ENCODE results near the gene FLNA. TPM values are rescaled to one million over a fixed set of nuclear protein-coding genes. Genes with fewer than 3 reads are reported as not detected.
"Not testable (repeated sequence)": the region's sequence is repeated elsewhere in the genome, so short reads cannot be mapped to it uniquely, and the experiment has no call there.

The FLNA gene
- total RNA-seq, 1 donor from 2014 or later: 76.6 TPM

DNA sequence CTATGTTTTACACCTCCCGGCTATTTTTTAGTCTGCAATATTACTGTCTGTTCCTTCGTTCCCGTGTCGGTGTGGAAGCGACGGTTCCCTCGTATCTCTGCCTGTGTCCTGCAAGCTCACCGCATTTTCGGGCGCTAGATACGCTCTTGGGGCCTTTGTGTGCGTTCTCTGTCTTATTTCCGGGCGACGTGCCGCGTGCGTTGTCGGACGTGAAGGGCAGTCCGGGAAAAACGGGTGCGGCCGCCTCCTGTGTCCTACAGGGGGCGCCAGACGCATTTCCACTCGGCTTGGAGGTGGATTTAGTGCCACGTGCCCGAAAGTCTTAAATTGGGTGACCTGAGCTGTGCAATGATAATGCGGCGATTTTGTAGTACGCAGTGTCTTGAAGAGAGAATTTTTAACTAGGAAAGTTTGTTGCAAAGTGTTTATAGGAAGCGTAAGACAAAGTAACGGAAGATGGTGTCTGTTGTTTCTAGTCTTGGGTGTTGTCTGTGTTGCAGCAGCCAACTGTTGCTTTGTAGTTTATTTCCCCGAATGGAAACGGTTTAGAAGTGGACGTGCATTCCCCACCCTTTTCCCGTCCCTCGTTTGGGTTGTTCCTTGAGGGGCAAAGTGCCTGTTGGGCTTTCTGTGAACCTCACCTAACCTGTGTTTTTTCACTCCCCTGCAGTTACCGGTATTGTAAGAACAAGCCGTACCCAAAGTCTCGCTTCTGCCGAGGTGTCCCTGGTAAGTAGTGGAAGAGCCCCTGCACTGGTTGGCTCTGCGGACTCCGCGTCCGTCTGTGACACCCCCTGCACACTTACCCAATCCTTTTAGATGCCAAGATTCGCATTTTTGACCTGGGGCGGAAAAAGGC is 24.5 kb upstream of the FLNA start:
- ATAC-seq: peak; percentile 65

DNA sequence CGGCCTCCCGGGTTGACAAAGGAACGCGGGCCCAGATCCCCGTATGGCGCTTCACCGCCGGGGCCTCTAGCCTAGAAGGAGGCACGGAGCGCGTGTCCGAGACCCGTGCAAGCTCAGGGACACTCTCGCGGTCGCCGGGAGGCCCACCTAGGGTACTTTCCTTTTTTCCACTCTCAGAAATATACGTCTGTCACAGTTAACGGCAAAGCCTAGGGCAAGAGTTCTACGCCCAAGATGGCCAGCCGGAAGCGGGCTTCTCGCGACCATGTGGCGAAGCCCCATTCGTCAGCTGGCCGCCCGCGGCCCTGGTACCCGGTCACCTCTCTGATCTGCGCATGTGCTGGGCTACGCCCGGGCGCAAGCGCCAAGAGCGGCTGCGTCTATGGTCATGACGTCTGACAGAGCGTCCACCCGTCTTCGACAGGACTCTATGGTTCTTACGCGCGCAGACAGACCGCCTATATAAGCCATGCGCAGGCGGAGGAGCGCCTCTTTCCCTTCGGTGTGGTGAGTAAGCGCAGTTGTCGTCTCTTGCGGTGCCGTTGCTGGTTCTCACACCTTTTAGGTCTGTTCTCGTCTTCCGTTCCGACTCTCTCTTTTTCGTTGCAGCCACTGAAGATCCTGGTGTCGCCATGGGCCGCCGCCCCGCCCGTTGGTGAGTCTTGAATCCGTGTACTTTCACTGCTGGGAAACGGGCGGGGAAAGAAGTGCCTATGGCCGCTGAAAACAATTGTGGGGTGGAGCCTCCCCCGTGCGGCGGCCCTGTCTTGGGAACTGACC is 23.6 kb upstream of the FLNA start, which contains the start of gene RPL10:
TSS of gene RPL10 (plus strand) at position 490 of the 780 bp plus-strand sequence. CDS start at position 633, 143 bp downstream.
- ATAC-seq: peak; percentile 77

More for the DNA sequence above, 24.5 kb upstream of the FLNA start:
- DNase-seq (ENCODE audit: low spot score): peak; percentile 82

DNA sequence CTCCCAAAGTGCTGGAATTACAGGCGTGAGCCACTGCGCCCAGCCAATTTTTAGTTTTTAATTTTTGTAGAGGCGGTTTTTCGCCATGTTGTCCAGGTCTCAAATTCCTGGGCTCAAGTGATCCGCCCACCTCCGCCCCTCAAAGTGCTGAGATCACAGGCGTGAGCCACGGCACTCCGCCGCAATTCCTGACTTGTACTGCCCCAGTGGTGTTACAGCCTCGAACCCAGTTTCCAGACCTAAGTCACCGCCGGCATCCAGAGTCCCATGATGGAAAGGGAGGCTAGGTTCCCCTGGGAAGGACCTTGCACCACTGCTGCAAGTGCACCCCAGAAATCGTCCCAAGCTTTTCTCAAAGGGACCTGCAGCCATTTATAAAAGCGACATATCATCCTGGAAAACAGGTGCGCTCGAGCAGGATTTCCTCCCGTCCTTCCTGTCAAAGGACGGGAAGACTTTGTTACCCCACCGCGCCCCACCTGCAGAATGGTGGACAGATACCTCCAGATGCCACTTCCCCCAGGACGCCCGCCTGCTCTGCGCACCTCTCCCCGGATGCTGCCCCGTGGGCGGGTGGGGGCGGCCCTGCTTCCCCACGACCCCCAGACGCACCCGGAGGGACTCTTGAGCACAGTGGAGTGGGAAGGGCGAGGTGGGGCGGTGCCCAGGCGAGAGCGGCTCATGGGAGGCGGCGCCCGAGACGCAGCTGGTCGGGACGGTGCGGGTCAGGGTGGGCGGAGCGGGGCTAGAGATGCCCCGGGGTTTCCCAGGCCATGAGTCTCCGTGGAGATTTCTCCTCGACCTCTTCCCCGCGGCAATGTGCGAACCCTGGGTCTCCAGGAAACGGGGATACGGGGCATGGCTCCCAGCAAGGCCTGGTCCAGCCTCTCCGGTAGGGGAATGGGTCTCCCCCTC is 22.8 kb upstream of the FLNA start:
- peak; percentile 77 for DNase-seq (ENCODE audit: low spot score)
- ATAC-seq: peak; percentile 77

More for the DNA sequence above, 23.6 kb upstream of the FLNA start, which contains the start of gene RPL10:
- peak; percentile 94 for DNase-seq (ENCODE audit: low spot score)

DNA sequence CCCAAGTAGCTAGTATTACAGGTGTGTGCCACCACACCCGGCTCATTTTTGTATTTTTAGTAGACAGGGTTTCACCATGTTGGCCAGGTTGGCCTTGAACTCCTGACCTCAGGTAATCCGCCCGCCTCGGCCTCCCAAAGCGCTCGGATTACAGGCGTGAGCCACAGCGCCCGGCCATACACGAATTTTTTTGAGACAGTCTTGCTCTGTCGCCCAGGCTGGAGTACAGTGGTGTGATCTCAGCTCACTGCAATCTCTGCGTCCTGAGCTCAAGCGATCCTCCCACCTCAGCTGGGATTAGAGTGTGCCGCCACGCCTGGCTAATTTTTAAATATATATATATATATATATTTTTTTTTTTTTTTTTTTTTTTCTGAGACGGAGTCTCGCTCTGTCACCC is 21.9 kb upstream of the FLNA start:
- ATAC-seq; DNase-seq (ENCODE audit: low spot score): not testable (repeated sequence)

DNA sequence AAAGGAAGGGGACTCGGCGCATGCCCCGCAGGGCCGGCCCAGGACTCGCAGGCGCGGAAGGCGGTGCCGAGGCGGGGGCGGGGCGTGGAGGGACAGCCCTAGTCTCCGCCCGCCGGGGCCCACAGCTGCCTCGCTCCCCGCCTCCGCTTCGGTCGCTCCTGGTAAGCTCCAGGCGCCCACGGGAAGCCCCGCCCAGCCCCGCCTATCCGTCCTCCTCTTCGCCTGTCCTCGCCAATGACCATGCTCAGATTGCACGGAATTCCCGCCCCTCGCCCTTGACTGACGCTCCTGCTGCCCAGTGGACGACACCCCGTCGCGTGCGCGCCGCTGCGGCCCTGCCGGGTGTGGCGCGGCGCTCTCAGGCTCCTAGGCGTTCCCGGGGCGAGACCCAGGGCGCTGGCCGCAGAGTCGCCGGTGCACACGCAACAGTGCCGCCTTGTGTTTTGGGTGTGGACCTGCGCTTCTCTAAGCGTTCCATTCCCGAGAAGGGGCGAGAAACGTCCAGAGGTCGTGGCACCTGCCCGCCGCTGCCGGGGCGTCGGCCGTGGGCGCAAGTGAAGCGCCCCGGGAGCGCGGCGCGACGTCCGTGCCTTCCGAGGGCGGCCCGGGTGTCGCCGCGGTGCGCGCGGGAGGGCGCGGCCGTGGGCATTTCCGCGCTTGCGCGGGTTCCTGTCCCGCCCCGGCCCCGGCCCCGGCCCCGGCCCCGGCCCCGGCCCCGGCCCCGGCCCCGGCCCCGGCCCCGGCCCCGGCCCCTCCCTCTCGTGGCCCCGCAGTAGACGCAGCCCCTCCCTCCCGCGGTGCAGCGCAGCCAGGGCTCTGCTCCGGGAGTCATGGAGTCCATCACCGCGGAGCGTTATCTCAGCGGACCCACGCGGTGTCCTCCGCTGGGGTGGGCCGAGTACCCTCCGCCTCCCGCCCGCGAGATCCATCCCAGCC is 15.6 kb upstream of the FLNA start:
- peak; percentile 84 for ATAC-seq
- peak; percentile 46 for DNase-seq (ENCODE audit: low spot score)

DNA sequence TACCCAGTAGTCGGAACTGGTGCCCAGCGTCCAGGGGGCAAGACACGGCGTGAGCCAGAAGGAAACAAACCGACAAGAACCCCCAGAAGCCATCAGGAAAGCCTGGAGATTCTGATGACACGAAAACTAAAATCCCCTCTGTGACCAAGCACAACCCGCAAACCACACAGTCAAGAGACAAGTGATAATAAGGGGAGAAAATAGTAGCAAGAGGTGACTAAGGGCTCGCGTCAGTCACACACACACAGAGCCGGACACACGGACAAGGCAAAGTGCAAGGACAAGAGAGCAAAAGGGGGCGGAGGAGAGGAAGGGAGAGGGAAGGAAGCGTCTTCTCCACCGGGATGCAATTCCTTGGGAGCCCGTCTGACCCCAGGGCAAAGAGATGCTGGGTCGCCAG is 14.2 kb upstream of the FLNA start:
- not testable (repeated sequence) for DNase-seq (ENCODE audit: low spot score)
- peak; percentile 4 for ATAC-seq

DNA sequence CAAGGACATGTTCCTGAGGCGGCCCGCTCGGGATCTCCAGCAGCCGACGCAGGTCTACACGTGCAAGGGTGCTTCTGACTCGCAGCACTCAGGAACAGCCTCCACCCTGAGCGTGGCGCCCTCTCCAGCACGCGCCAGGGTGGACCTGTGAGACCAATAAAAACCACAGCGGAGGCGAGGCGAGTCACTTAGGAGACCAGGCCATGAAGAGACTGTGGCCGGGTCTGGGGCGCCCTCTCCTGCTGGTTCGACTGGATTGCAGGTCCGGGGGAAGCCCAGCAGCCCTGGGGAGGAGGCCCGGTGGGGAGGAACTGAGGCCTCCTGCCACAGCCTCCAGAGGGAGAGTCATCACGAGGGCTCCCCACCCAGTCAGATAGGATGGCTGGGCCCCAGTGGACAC is 13.7 kb upstream of the FLNA start:
- peak; percentile 36 for ATAC-seq

DNA sequence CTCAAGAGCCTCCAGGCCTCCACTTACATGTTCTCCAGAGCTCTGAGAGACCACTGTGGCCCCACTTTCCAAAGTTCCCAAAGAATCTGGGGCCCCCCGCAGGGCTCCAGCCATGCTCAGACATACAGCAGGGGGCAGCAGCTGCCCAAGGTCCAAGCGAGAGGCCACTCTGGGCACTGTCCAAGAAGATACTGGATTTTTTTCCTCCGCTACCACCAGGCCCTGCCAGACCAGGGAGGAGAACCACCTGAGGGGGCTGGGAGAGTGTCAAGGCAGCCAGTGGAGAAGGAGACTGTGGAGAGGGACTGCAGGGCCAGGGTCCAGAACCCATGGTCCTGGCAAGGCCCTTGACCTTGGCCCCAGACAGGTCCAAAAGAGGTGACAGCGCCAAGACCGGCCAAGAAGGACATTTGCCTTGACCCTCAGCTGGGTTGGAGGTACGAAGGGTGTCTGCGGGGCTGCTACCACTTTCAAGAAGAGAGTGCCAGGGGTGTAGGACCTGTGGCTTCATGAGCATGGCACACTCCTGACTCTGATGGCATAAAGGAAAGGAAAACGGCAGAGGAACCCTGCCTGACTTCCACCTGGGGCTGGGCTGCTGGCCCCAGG is 10.0 kb upstream of the FLNA start:
- ATAC-seq (peak; percentile 39), DNase-seq (ENCODE audit: low spot score) (no peak)

More for the DNA sequence above, 13.7 kb upstream of the FLNA start:
- DNase-seq (ENCODE audit: low spot score): not testable (repeated sequence)

DNA sequence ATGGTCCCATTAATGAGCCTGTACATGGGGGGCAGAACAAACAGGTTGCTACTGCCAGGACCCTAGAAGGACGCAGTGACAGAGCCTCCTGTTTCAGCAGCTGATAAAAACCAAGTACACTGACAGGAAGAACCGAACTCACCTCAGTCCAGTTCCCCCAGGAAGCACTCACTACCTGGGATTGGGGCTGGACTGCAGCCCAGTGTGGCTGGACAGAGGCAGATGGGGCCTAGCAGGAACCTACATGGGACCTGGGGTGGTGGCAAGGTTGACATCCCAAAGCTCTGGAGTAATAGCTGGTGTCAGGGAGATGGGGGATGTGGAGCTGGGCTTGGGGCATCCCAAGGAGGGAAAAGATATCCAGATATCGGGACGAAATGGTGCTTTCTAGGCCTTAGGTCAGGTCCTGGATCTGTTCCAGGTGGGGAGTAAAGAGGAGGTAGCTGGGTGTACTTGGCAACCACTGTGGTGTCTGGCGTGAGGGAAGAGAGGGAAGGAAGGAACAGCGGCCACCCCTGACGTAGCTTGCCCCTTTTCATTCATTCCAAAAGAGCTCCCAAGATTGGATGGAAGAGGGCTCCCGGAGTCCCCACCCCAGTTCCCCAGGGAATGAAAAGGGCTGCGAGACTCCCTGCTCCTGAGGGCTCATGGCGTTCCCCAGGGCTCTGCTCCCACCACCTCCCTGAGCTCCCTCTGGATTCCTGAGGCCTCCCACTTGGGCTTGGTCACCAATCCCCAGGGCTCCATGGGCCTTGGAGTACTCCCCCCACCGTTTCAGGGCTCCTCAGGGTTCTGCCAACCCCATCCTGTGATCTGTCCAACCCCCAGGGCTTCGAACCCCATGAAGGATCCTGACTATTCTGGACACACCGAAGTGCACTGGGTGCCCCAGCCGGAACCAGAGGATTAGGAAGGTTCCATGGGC is 9.2 kb upstream of the FLNA start:
- ATAC-seq (no peak), DNase-seq (ENCODE audit: low spot score) (no peak)

DNA sequence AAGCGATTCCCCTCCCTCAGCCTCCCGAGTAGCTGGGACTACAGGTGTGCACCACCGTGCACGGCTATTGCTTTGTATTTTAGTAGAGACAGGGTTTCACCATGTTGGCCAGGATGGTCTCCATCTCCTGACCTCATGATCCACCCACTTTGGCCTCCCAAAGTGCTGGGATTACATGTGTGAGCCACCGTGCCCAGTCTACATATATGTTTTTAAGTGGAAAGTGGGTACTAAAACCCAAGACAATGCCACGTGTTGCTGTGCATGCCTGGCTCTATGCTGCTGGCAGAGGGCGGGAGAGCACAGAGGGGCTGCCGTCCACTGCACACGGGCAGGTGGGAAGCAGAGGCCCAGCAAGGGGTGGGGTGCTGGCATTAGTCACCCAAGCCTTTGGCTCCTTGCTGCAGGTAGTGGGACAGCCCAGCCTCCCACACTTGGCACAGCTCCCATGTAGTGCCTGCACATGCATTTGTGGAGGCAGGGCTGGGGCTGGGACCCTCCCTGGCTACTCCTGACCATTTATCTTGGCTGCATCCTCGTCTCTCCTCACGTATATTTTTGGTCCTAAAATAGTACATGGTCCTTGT is 8.1 kb upstream of the FLNA start:
- no peak for ATAC-seq
- no peak for DNase-seq (ENCODE audit: low spot score)

DNA sequence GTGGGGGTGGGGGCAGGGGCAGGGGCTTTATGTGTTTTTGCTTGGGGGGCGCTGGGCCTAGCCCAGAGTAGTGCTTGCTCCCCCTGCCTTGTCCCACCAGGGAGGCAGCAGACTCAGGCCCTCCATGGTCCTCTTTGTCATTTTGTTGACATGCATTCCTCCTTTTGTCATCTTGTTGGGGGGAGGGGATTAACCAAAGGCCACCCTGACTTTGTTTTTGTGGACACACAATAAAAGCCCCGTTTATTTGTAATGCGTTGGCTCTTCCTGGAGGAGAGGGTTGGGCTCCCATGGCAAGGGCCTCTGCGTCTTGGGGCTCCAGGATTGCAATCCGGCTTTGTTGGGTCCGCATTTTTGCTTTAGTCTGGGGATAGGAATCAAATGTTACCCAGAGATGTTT is 6.8 kb upstream of the FLNA start:
- ATAC-seq (no peak), DNase-seq (ENCODE audit: low spot score) (no peak)

DNA sequence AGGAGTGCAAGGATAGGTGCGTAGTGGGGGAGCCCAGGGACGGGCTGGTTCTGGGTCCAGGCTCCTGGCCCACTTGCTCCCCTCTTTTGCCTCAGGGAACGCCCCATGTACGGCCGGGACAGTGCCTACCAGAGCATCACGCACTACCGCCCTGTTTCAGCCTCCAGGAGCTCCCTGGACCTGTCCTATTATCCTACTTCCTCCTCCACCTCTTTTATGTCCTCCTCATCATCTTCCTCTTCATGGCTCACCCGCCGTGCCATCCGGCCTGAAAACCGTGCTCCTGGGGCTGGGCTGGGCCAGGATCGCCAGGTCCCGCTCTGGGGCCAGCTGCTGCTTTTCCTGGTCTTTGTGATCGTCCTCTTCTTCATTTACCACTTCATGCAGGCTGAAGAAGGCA is 6.4 kb upstream of the FLNA start:
- no peak for ATAC-seq
- DNase-seq (ENCODE audit: low spot score): no peak

DNA sequence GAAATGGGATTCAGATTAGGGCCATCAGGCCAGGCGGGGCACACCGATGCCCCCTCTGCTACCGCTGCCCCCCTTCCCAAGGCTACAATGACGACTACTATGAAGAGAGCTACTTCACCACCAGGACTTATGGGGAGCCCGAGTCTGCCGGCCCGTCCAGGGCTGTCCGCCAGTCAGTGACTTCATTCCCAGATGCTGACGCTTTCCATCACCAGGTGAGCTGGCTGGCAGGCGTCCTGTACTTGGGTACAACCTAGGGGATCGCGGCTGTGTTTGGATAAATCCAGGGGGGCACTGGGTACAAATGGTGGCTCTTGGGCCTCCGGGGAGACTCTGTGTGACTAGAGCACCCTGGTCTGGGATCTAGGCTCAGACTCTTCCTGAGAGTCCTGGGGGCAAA is 5.7 kb upstream of the FLNA start:
- ATAC-seq: no peak

DNA sequence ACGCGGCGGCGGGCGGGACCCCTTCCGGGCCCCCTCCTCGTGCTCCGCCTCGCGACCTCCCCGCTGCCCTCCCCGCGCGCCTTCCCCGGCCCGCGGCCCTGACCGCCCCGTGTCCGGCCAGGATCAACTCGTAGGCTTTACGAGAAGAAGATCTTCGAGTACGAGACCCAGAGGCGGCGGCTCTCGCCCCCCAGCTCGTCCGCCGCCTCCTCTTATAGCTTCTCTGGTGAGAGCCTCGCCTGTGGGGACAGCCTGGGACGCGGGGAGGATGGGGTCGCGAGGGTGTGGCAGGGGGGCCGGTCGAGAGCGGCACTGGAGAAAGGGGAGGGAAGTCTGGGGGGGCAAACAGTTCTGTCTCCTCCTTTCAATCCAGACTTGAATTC is 5.1 kb upstream of the FLNA start:
- DNase-seq (ENCODE audit: low spot score): no peak

More for the DNA sequence above, 5.7 kb upstream of the FLNA start:
- DNase-seq (ENCODE audit: low spot score): no peak

DNA sequence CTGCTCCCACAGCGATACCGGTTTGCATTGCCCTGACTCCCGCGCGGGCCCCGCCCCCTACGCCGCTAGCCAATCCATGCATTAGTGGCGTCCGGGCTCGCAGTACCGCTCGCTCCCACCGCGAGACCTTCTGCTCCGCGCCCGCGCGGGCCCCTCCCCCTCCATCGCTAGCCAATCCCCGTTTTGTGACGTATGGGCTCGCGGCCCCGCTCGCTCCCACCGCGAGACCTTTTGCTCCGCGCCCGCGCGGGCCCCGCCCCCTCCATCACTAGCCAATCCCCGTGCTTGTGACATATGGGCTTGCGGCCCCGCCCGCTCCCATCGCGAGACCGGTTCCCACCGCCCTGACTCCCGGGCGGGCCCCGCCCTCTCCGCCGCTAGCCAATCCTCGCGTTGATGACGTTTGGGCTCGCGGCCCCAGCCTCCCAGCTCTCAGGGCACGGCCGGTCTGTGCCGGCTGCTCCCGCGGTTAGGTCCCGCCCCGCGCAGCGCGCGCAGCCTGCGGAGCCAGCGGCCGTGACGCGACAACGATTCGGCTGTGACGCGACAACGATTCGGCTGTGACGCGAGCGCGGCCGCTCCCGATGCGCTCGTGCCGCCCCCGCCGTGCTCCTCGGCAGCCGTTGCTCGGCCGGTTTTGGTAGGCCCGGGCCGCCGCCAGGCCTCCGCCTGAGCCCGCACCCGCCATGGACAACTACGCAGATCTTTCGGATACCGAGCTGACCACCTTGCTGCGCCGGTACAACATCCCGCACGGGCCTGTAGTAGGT is 4.5 kb upstream of the FLNA start, which contains the start of gene EMD:
TSS of gene EMD (plus strand) at position 497 of the 770 bp plus-strand sequence. CDS start at position 687, 190 bp downstream.
- ATAC-seq: peak; percentile 83
- DNase-seq (ENCODE audit: low spot score): peak; percentile 97

More for the DNA sequence above, 5.1 kb upstream of the FLNA start:
- no peak for ATAC-seq

DNA sequence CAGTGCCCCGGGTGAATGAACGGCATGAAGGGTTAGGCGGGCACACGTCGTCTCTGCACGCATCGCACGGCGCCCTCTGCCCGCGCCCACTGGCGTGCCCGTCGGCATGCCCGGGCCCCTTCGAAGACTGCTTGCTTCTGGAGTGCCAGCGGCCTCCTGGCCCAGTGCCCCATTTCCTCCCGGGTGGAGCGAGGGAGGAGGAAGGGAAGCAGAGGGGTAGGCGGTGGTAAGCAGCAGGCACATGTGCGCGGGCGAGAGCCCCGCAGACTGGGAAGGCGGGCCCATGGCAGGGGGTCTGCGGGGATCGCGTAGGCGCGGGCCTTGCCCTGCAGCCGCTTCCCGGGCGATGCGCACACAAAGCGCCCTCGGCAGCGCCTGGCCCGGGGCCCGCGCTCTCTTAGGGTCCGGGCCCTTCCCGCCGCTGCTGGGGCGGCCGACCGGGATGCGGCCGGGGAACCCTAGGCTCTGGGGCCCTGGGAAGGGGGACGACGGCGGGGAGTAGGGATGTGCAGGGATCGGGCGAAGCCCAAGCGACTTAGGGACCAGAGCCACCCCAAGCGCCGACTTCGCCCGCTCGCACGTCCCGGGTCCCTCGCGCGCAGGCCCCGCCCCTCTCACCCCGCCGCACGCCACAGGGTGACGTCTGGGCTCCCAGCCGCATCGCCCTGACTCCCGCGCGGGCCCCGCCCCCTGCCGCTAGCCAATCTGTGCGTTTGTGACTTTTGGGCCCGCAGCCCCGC is 3.8 kb upstream of the FLNA start:
- ATAC-seq (peak; percentile 79), DNase-seq (ENCODE audit: low spot score) (peak; percentile 64)
